OCI-LY3 (cell line): ENCODE measurements around the gene ARHGAP15.

Experiments used
- EZH2phosphoT487 ChIP-seq: fragments of 200-600 bp; shearing (Covaris generic); IDR thresholded peaks from 2 replicates; pipeline ENCODE4 v1.6.1; 2018; ENCODE audit warnings: antibody characterized with exemption, mixed run types, low read depth
- TF ChIP-seq, protein P1 (sequence below): fragments of 200-600, 300-600 bp; sonication (generic); IDR thresholded peaks from 2 replicates; pipeline ENCODE4 v1.5.1; 2014; ENCODE audit warnings: antibody characterized with exemption, low read length, low read depth

DNA sequence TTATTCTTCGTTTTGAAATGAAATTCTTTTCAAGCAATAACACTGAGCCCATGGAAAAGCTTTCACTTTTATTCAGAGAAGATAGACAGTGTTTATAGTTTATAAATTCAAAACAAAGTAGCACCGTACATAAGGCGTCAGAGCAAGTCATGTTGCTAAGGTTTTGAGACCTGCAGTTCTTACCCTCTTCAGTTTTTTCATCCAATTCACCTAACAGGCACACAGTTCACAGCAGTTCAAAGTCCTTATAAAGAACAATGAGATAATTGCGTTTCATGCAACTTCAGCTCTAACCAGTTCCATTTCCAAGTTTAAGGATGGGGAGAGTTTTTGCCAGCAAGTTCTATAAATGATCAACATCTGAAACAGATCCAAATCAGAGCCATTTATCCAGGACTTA lies 96.7 kb downstream of the ARHGAP15 start:
- TF ChIP-seq, protein P1, sequence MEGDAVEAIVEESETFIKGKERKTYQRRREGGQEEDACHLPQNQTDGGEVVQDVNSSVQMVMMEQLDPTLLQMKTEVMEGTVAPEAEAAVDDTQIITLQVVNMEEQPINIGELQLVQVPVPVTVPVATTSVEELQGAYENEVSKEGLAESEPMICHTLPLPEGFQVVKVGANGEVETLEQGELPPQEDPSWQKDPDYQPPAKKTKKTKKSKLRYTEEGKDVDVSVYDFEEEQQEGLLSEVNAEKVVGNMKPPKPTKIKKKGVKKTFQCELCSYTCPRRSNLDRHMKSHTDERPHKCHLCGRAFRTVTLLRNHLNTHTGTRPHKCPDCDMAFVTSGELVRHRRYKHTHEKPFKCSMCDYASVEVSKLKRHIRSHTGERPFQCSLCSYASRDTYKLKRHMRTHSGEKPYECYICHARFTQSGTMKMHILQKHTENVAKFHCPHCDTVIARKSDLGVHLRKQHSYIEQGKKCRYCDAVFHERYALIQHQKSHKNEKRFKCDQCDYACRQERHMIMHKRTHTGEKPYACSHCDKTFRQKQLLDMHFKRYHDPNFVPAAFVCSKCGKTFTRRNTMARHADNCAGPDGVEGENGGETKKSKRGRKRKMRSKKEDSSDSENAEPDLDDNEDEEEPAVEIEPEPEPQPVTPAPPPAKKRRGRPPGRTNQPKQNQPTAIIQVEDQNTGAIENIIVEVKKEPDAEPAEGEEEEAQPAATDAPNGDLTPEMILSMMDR = no peak
- no peak for TF ChIP-seq EZH2phosphoT487
